SK-N-SH (cell line): ENCODE results near the gene SORD. TPM values are rescaled to one million over a fixed set of nuclear protein-coding genes. Genes with fewer than 3 reads are reported as not detected.

Experiments
- CTCF ChIA-PET: fragments of 300-600, 350-600 bp; formaldehyde crosslinking; extraction: SDS; loops from one replicate; lab custom pipeline; 2021; lab: Yijun Ruan, JAX
- POLR2A ChIA-PET: fragments of 350-600 bp; sonication (Branson Sonifier 250); formaldehyde crosslinking; extraction: SDS; loops from one replicate; lab custom pipeline; 2020; ENCODE audit warnings: antibody characterized with exemption, inconsistent platforms; lab: Yijun Ruan, JAX
- DNase-seq: peaks from one replicate; pipeline ENCODE4 v3.0.0; 2012
- H2AFZ ChIP-seq: fragments of 200-600 bp; sonication (generic); 2 replicates; pipeline ENCODE4 v1.8.1; 2016; ENCODE audit warnings: antibody characterized with exemption, mild to moderate bottlenecking, low read depth
- H3F3A ChIP-seq: fragments of 200-600 bp; sonication (generic); replicated peaks from 2 replicates; pipeline ENCODE3; 2016; ENCODE audit warnings: antibody characterized with exemption, mild to moderate bottlenecking; ENCODE audit not compliant: insufficient read depth
- H3K27ac ChIP-seq, 2 experiments: fragments of 200-500 bp in 1 of 2; fragments of 200-600 bp in 1 of 2; sonication (Bioruptor generic) in 1 of 2; sonication (generic), shearing (Covaris generic) in 1 of 2; 2 replicates each; pipeline versions ENCODE4 v1.5.1 to v1.6.1; 2014 to 2016; ENCODE audit warnings: low read depth in 2 of 2, inconsistent platforms in 1 of 2, low read length in 1 of 2, mild to moderate bottlenecking in 1 of 2, mixed read lengths in 1 of 2
- H3K27me3 ChIP-seq: fragments of 200-600 bp; sonication (generic), shearing (Covaris generic); 2 replicates; pipeline ENCODE4 v1.6.1; 2016; ENCODE audit warnings: mixed run types; ENCODE audit not compliant: insufficient read depth
- H3K36me3 ChIP-seq, 2 experiments: fragments of 200-500 bp in 1 of 2; fragments of 200-600 bp in 1 of 2; sonication (Bioruptor generic) in 1 of 2; sonication (generic) in 1 of 2; replicated peaks in 1 of 2; 2 replicates each; pipeline versions ENCODE3 to v1.5.1; 2014 to 2016; ENCODE audit warnings: low read length in 1 of 2, mild to moderate bottlenecking in 1 of 2; ENCODE audit not compliant: insufficient read depth in 2 of 2, control insufficient read depth in 1 of 2
- H3K4me1 ChIP-seq, 2 experiments: fragments of 200-500 bp in 1 of 2; fragments of 200-600 bp in 1 of 2; sonication (Bioruptor generic) in 1 of 2; sonication (generic), shearing (Covaris generic) in 1 of 2; 2 replicates each; pipeline versions ENCODE4 v1.5.1 to v1.6.1; 2014 to 2016; ENCODE audit warnings: low read depth in 1 of 2, low read length in 1 of 2, mixed run types in 1 of 2; ENCODE audit not compliant: insufficient read depth in 2 of 2, control insufficient read depth in 1 of 2
- H3K4me2 ChIP-seq: fragments of 200-600 bp; sonication (generic), shearing (Covaris generic); 2 replicates; pipeline ENCODE4 v1.6.1; 2017; ENCODE audit warnings: mixed run types
- H3K4me3 ChIP-seq, 2 experiments: fragments of 200-500 bp in 1 of 2; fragments of 200-600 bp in 1 of 2; sonication (Bioruptor generic) in 1 of 2; sonication (generic), shearing (Covaris generic) in 1 of 2; 2 replicates each; pipeline versions ENCODE4 v1.5.1 to v1.8.1; 2014 to 2016; ENCODE audit warnings: low read depth in 2 of 2, inconsistent platforms in 1 of 2, low read length in 1 of 2, mild to moderate bottlenecking in 1 of 2, mixed read lengths in 1 of 2, moderate library complexity in 1 of 2
- H3K79me2 ChIP-seq: fragments of 200-600 bp; sonication (generic); 2 replicates; pipeline ENCODE4 v1.8.1; 2017; ENCODE audit warnings: mild to moderate bottlenecking; ENCODE audit not compliant: insufficient read depth
- H3K9ac ChIP-seq: fragments of 200-600 bp; sonication (generic); 2 replicates; pipeline ENCODE4 v1.6.1; 2017; ENCODE audit warnings: mixed run types
- H3K9me2 ChIP-seq: fragments of 200-600 bp; sonication (generic); 2 replicates; pipeline ENCODE4 v1.6.1; 2017; ENCODE audit warnings: mixed run types
- H3K9me3 ChIP-seq: fragments of 200-600 bp; sonication (generic); 2 replicates; pipeline ENCODE4 v1.6.1; 2017; ENCODE audit warnings: mixed run types, mild to moderate bottlenecking, moderate library complexity
- H4K20me1 ChIP-seq: fragments of 200-600 bp; sonication (generic); 2 replicates; pipeline ENCODE4 v1.6.1; 2017; ENCODE audit warnings: mild to moderate bottlenecking, mixed run types; ENCODE audit not compliant: insufficient read depth
- CTCF ChIP-seq: fragments of 200-600 bp; sonication (generic); IDR thresholded peaks from 2 replicates; pipeline ENCODE4 v1.6.1; 2017; ENCODE audit warnings: antibody characterized with exemption, mild to moderate bottlenecking, moderate library complexity
- ELF1 ChIP-seq: IDR thresholded peaks from 2 replicates; pipeline ENCODE4 v1.4.0; 2012
- EP300 ChIP-seq, 2 experiments: IDR thresholded peaks; 2 replicates each; pipeline versions ENCODE4 v1.4.0 to v1.6.1; 2012; ENCODE audit warnings: borderline replicate concordance in 1 of 2, low read depth in 1 of 2, low read length in 1 of 2
- EZH2phosphoT487 ChIP-seq: fragments of 200-600 bp; sonication (generic); IDR thresholded peaks from 2 replicates; pipeline ENCODE4 v1.6.1; 2017; ENCODE audit warnings: low read depth, mixed run types, mild to moderate bottlenecking, antibody characterized with exemption, moderate library complexity, borderline replicate concordance
- FOSL2 ChIP-seq: IDR thresholded peaks from 2 replicates; pipeline ENCODE4 v1.4.0; 2012; ENCODE audit warnings: low read depth, mild to moderate bottlenecking, moderate library complexity, borderline replicate concordance
- FOXJ3 ChIP-seq: sonication (generic); formaldehyde crosslinking; IDR thresholded peaks from 2 replicates; pipeline ENCODE4 v1.5.1; 2020; ENCODE audit warnings: mild to moderate bottlenecking, missing genetic modification reagents
- FOXM1 ChIP-seq: IDR thresholded peaks from 2 replicates; pipeline ENCODE4 v1.4.0; 2012; ENCODE audit warnings: low read depth, mild to moderate bottlenecking
- GABPA ChIP-seq: IDR thresholded peaks from 2 replicates; pipeline ENCODE4 v1.4.0; 2012; ENCODE audit warnings: low read depth, mild to moderate bottlenecking
- MEF2A ChIP-seq: IDR thresholded peaks from 2 replicates; pipeline ENCODE4 v1.4.0; 2012; ENCODE audit warnings: low read depth, borderline replicate concordance
- MXI1 ChIP-seq: IDR thresholded peaks from 2 replicates; pipeline ENCODE4 v1.6.1; 2012; ENCODE audit warnings: mild to moderate bottlenecking, low read depth, low read length, improper control_type of control experiment
- NFIC ChIP-seq: IDR thresholded peaks from 2 replicates; pipeline ENCODE4 v1.4.0; 2012; ENCODE audit warnings: borderline replicate concordance
- NRF1 ChIP-seq: IDR thresholded peaks from 2 replicates; pipeline ENCODE4 v1.6.1; 2012; ENCODE audit warnings: low read depth, mild to moderate bottlenecking, low read length
- RAD21 ChIP-seq: IDR thresholded peaks from 2 replicates; pipeline ENCODE4 v1.6.1; 2012; ENCODE audit warnings: mild to moderate bottlenecking, low read length
- RCOR1 ChIP-seq: fragments of 150-350 bp; IDR thresholded peaks from 2 replicates; pipeline ENCODE4 v1.6.1; 2017; ENCODE audit warnings: antibody characterized with exemption, low read length
- SIN3A ChIP-seq: IDR thresholded peaks from 2 replicates; pipeline ENCODE4 v1.6.1; 2012; ENCODE audit warnings: low read depth, mild to moderate bottlenecking, low read length, moderate library complexity, borderline replicate concordance
- SMC3 ChIP-seq: IDR thresholded peaks from 2 replicates; pipeline ENCODE4 v1.6.1; 2012; ENCODE audit warnings: low read depth, low read length, improper control_type of control experiment
- TEAD4 ChIP-seq: IDR thresholded peaks from 2 replicates; pipeline ENCODE4 v1.4.0; 2012; ENCODE audit warnings: mild to moderate bottlenecking, borderline replicate concordance; ENCODE audit not compliant: insufficient read depth
- USF2 ChIP-seq: fragments of 150-350 bp; IDR thresholded peaks from 2 replicates; pipeline ENCODE4 v1.6.1; 2017; ENCODE audit warnings: antibody characterized with exemption, low read length, low read depth, borderline replicate concordance
- YY1 ChIP-seq: IDR thresholded peaks from 2 replicates; pipeline ENCODE4 v1.4.0; 2012; ENCODE audit warnings: low read depth, mild to moderate bottlenecking
- ZBTB33 ChIP-seq: IDR thresholded peaks from 2 replicates; pipeline ENCODE4 v1.4.0; 2012; ENCODE audit warnings: low read depth, borderline replicate concordance
- WGBS: methylation state at CpG from one replicate; pipeline ENCODE4 v1.1.6; 2017; ENCODE audit warnings: low lambda C conversion rate; 5-methylcytosine and 5-hydroxymethylcytosine counted together
- polyA plus RNA-seq, 3 experiments: library from polyadenylated mRNA; depleted of rRNA; stranded (reverse); fragments of >200 nt; gene quantifications; 2 replicates each; pipeline ENCODE4 v1.2.3, GENCODE V29; 2012

Gene SORD
- polyA plus RNA-seq, 1 of the 3 experiments (the other 2 are of a cell fraction): 35.1 TPM

GRCh38 chr15:45118996-45119395 is 96.0 kb downstream of the SORD start (continued):
- TF ChIP-seq CTCF: no peak
- no peak for TF ChIP-seq GABPA

- WGBS: 83% methylated on average over 8 of the region's 10 CpGs
- H3K4me3 ChIP-seq: no peak overlapping the region
- H3K4me1 ChIP-seq: peaks cover 6 to 8% of the 10 kb centered on the region in 2 experiments; a peak in 3 of 4 replicates
- H3K36me3 ChIP-seq: no peaks in the 10 kb centered on the region
- CTCF ChIA-PET: interaction anchor here (0.6 to 1.6 kb wide), 7 partner anchors 8 to 152 kb away, joined by 3 to 5 read pairs (median 3); no protein-coding TSS in a partner anchor
- H3K9me3 ChIP-seq: no peaks in the 10 kb centered on the region
- DNase-seq: no peak
- TF ChIP-seq CTCF: no peak
- TF ChIP-seq EP300 (IDR thresholded peaks at IDR 0.05; ENCODE audit: borderline replicate concordance in 1 of 2, low read depth in 1 of 2, low read length in 1 of 2): no peak
- no peak for TF ChIP-seq MEF2A
- TF ChIP-seq NRF1: no peak
- no peak for TF ChIP-seq EZH2phosphoT487
- no peak for TF ChIP-seq NFIC
- no peak for TF ChIP-seq MXI1
- no peak for TF ChIP-seq USF2
- no peak for TF ChIP-seq TEAD4
- TF ChIP-seq RCOR1: no peak
- TF ChIP-seq SMC3: no peak
- no peak for TF ChIP-seq YY1
- TF ChIP-seq FOXJ3: no peak
- TF ChIP-seq ZBTB33: no peak
- no peak for TF ChIP-seq RAD21
- no peak for TF ChIP-seq GABPA
- TF ChIP-seq SIN3A: no peak
- TF ChIP-seq ELF1: no peak
- TF ChIP-seq FOXM1: no peak
- TF ChIP-seq FOSL2: no peak
- no peaks in the 10 kb centered on the region for H3K79me2 ChIP-seq
- H3K4me2 ChIP-seq: no peak overlapping the region
- no peak overlapping the region for H3K27ac ChIP-seq
- H3F3A ChIP-seq: no peaks in the 10 kb centered on the region
- H3K27me3 ChIP-seq: peaks cover 13% of the 10 kb centered on the region
- POLR2A ChIA-PET: interaction anchor here (0.6 kb wide), 1 partner anchor 16 kb away, joined by 3 read pairs; no protein-coding TSS in a partner anchor
- no peaks in the 10 kb centered on the region for H3K9me2 ChIP-seq
- H3K9ac ChIP-seq: no peak overlapping the region
- no peaks in the 10 kb centered on the region for H4K20me1 ChIP-seq
- no peak overlapping the region for H2AFZ ChIP-seq
Measured at GRCh38 chr15:45120081-45120972, 97.3 kb downstream of the SORD start.
